ENCODE measurements around the gene UNC45B. TPM values are rescaled to one million over a fixed set of nuclear protein-coding genes. Genes with fewer than 3 reads are reported as not detected.
A peak's percentile ranks its signal among the peaks of the same experiment; 100 is the strongest.

UNC45B gene
- total RNA-seq, 1 experiment from 2014 or later: not detected

- CTCF ChIA-PET: no interaction called here
- Histone ChIP-seq H4K20me1 (ENCODE audit: insufficient read depth) (no peaks in the 10 kb centered on the region), H3K4me2 (ENCODE audit: low read length) (no peak overlapping the region), H3K9me3 (ENCODE audit: control insufficient read depth in 1 of 2, insufficient read depth in 1 of 2, low read depth in 1 of 2, low read length in 2 of 2) (no peaks in the 10 kb centered on the region), H3K79me2 (ENCODE audit: insufficient read depth, low read length) (no peaks in the 10 kb centered on the region), H3K27ac (ENCODE audit: low read depth, low read length) (no peak overlapping the region), H3K9me2 (ENCODE audit: insufficient read depth) (no peaks in the 10 kb centered on the region), H2AFZ (ENCODE audit: low read depth, low read length, poor library complexity, severe bottlenecking) (no peak overlapping the region), H3K4me3 (replicated peaks in 1 of 2; ENCODE audit: low read depth in 1 of 2, low read length in 2 of 2) (no peak overlapping the region), H3K4me1 (ENCODE audit: control insufficient read depth in 1 of 2, insufficient read depth in 2 of 2, low read length in 2 of 2) (no peaks in the 10 kb centered on the region; a peak in 1 of 4 replicates), H3K9ac (ENCODE audit: low read length) (no peak overlapping the region), H3K27me3 (ENCODE audit: insufficient read depth, low read length) (no peaks in the 10 kb centered on the region), H3K36me3 (ENCODE audit: control insufficient read depth in 1 of 2, insufficient read depth in 2 of 2, low read length in 2 of 2) (peaks cover 11 to 22% of the 10 kb centered on the region in 2 experiments)
- POLR2A ChIA-PET: interaction anchor here (1.2 kb wide), 1 partner anchor 38 kb away, joined by 4 read pairs; the partner anchor contains the start of gene RFFL
- intact Hi-C loops (cut with micrococcal nuclease): no loop called here
- no peak for ATAC-seq
- no peak for DNase-seq (ENCODE audit: low read depth, low spot score)
- TF ChIP-seq ELF1 (IDR thresholded peaks at IDR 0.05; ENCODE audit: borderline replicate concordance, low read depth): no peak
- no peak for TF ChIP-seq EGR1 (IDR thresholded peaks at IDR 0.05; ENCODE audit: low read depth)
- no peak for TF ChIP-seq CEBPB (IDR thresholded peaks at IDR 0.05; ENCODE audit: low read depth)
- no peak for TF ChIP-seq TCF7L2 (IDR thresholded peaks at IDR 0.05; ENCODE audit: borderline replicate concordance, extremely low read depth, insufficient read depth, insufficient read length)
- TF ChIP-seq SRF (IDR thresholded peaks at IDR 0.05; ENCODE audit: low read depth): no peak
- no peak for TF ChIP-seq ZFX (IDR thresholded peaks at IDR 0.05)
- TF ChIP-seq SP1 (IDR thresholded peaks at IDR 0.05; ENCODE audit: low read depth): no peak
- TF ChIP-seq POLR2AphosphoS5 (IDR thresholded peaks at IDR 0.05; ENCODE audit: low read depth, low read length): no peak
- no peak for TF ChIP-seq JUND (IDR thresholded peaks at IDR 0.05)
- no TSS peak for BruUV-seq (replicated peaks)
- RAD21 ChIA-PET (ENCODE audit: low non-redundant PET in 1 of 2, low total read pairs in 2 of 2, uncharacterized antibody in 2 of 2, unreplicated experiment in 2 of 2): no interaction called here
Measured at GRCh38 chr17:35101725-35102124, 45.9 kb upstream of the UNC45B start.

- Histone ChIP-seq H4K20me1 (ENCODE audit: insufficient read depth) (no peaks in the 10 kb centered on the region), H3K27me3 (ENCODE audit: insufficient read depth, low read length) (no peaks in the 10 kb centered on the region), H3K27ac (ENCODE audit: low read depth, low read length) (no peak overlapping the region), H3K36me3 (ENCODE audit: control insufficient read depth in 1 of 2, insufficient read depth in 2 of 2, low read length in 2 of 2) (peaks cover 11 to 22% of the 10 kb centered on the region in 2 experiments), H3K9me3 (ENCODE audit: control insufficient read depth in 1 of 2, insufficient read depth in 1 of 2, low read depth in 1 of 2, low read length in 2 of 2) (no peaks in the 10 kb centered on the region), H3K4me1 (ENCODE audit: control insufficient read depth in 1 of 2, insufficient read depth in 2 of 2, low read length in 2 of 2) (peaks cover 1 to 9% of the 10 kb centered on the region in 2 experiments), H3K79me2 (ENCODE audit: insufficient read depth, low read length) (no peaks in the 10 kb centered on the region), H2AFZ (ENCODE audit: low read depth, low read length, poor library complexity, severe bottlenecking) (no peak overlapping the region), H3K4me3 (replicated peaks in 1 of 2; ENCODE audit: low read depth in 1 of 2, low read length in 2 of 2) (no peak overlapping the region), H3K4me2 (ENCODE audit: low read length) (no peak overlapping the region), H3K9me2 (ENCODE audit: insufficient read depth) (no peaks in the 10 kb centered on the region), H3K9ac (ENCODE audit: low read length) (no peak overlapping the region)
- POLR2A ChIA-PET: no interaction called here
- intact Hi-C loops (cut with micrococcal nuclease): no loop called here
- ATAC-seq (peak; percentile 53; the same call in 1 of the 2 replicates), DNase-seq (ENCODE audit: low read depth, low spot score) (no peak)
- CTCF ChIA-PET: interaction anchor here (1.4 kb wide), 1 partner anchor 14 kb away, joined by 5 read pairs; no protein-coding TSS in a partner anchor
- BruUV-seq (replicated peaks): no TSS peak
- RAD21 ChIA-PET (ENCODE audit: low non-redundant PET in 1 of 2, low total read pairs in 2 of 2, uncharacterized antibody in 2 of 2, unreplicated experiment in 2 of 2): no interaction called here
- TF ChIP-seq CTCF (IDR thresholded peaks at IDR 0.05 in 2 of 3, conservative IDR thresholded peaks at IDR 0.05 in 1 of 3; ENCODE audit: borderline replicate concordance in 1 of 3, insufficient read depth in 1 of 3, low read depth in 2 of 3, low read length in 2 of 3) (no peak), ELF1 (IDR thresholded peaks at IDR 0.05; ENCODE audit: borderline replicate concordance, low read depth) (no peak), YY1 (IDR thresholded peaks at IDR 0.05; ENCODE audit: extremely low read depth, insufficient replicate concordance, low read depth, low read length) (no peak), SRF (IDR thresholded peaks at IDR 0.05; ENCODE audit: low read depth) (no peak), RAD21 (IDR thresholded peaks at IDR 0.05; ENCODE audit: low read depth) (no peak), EGR1 (IDR thresholded peaks at IDR 0.05; ENCODE audit: low read depth) (no peak), EZH2 (IDR thresholded peaks at IDR 0.05) (no peak), EZH2phosphoT487 (IDR thresholded peaks at IDR 0.05; ENCODE audit: borderline replicate concordance) (no peak), ZNF274 (IDR thresholded peaks at IDR 0.05; ENCODE audit: low read depth, low read length) (no peak), ZBTB33 (IDR thresholded peaks at IDR 0.05; ENCODE audit: extremely low read depth, insufficient replicate concordance, low read length) (no peak), TCF7L2 (IDR thresholded peaks at IDR 0.05; ENCODE audit: borderline replicate concordance, extremely low read depth, insufficient read depth, insufficient read length) (no peak), FOSL1 (IDR thresholded peaks at IDR 0.05; ENCODE audit: low read depth) (no peak), SP1 (IDR thresholded peaks at IDR 0.05; ENCODE audit: low read depth) (no peak)
Measured at GRCh38 chr17:35103271-35103670, 44.3 kb upstream of the UNC45B start.
